Urothelium cell line (cell line): Measurements from ENCODE around the gene FRAS1.
A peak's percentile ranks its signal among the peaks of the same experiment; 100 is the strongest.
"Not testable (repeated sequence)": the region's sequence is repeated elsewhere in the genome, so short reads cannot be mapped to it uniquely, and the experiment has no call there.

Experiments
- DNase-seq: peaks from one replicate; pipeline ENCODE4 v3.0.0; 2011; ENCODE audit warnings: low spot score, mixed read lengths
- FAIRE-seq: peaks from 2 replicates; lab custom pipeline; 2011; peaks lifted over from hg19 to GRCh38; lab: Jason Lieb, UNC

FRAS1 gene

GRCh38 chr4:78481180-78481579, 424.1 kb downstream of the FRAS1 start:
- FAIRE-seq = no peak

GRCh38 chr4:78482281-78482680, 425.2 kb downstream of the FRAS1 start:
- DNase-seq (no peak), FAIRE-seq (no peak)

More at GRCh38 chr4:78481180-78481579, 424.1 kb downstream of the FRAS1 start:
- DNase-seq = no peak

- FAIRE-seq (no peak), DNase-seq (no peak)
Observed at GRCh38 chr4:78483811-78484210, 426.7 kb downstream of the FRAS1 start.

GRCh38 chr4:78484574-78484973, 427.5 kb downstream of the FRAS1 start:
- DNase-seq (no peak), FAIRE-seq (no peak)

- FAIRE-seq (no peak), DNase-seq (no peak)
Observed at GRCh38 chr4:78493731-78494130, 436.6 kb downstream of the FRAS1 start.

- DNase-seq (no peak), FAIRE-seq (no peak)
Observed at GRCh38 chr4:78496021-78496643, 439.0 kb downstream of the FRAS1 start.

GRCh38 chr4:78506260-78506659, 449.1 kb downstream of the FRAS1 start:
- not testable (repeated sequence) for FAIRE-seq

GRCh38 chr4:78509043-78509442, 451.9 kb downstream of the FRAS1 start:
- no peak for DNase-seq
- FAIRE-seq = no peak

More at GRCh38 chr4:78506260-78506659, 449.1 kb downstream of the FRAS1 start:
- DNase-seq = not testable (repeated sequence)

- DNase-seq (no peak), FAIRE-seq (no peak)
Observed at GRCh38 chr4:78510108-78510507, 453.0 kb downstream of the FRAS1 start.

- no peak for DNase-seq
- no peak for FAIRE-seq
Observed at GRCh38 chr4:78510681-78511080, 453.6 kb downstream of the FRAS1 start.

GRCh38 chr4:78512357-78512920, 455.3 kb downstream of the FRAS1 start:
- no peak for FAIRE-seq
- no peak for DNase-seq

GRCh38 chr4:78513411-78513975, 456.4 kb downstream of the FRAS1 start:
- FAIRE-seq (no peak), DNase-seq (no peak)

- FAIRE-seq (no peak), DNase-seq (peak; percentile 36)
Observed at GRCh38 chr4:78517050-78517652, 460.0 kb downstream of the FRAS1 start.

GRCh38 chr4:78518561-78518960, 461.4 kb downstream of the FRAS1 start:
- DNase-seq = no peak
- FAIRE-seq = no peak

GRCh38 chr4:78519962-78520361, 462.8 kb downstream of the FRAS1 start:
- no peak for FAIRE-seq
- no peak for DNase-seq

GRCh38 chr4:78520808-78521226, 463.7 kb downstream of the FRAS1 start:
- DNase-seq (no peak), FAIRE-seq (no peak)

- no peak for FAIRE-seq
- DNase-seq = no peak
Observed at GRCh38 chr4:78524009-78524408, 466.9 kb downstream of the FRAS1 start.

GRCh38 chr4:78525559-78525958, 468.4 kb downstream of the FRAS1 start:
- DNase-seq = no peak
- no peak for FAIRE-seq

GRCh38 chr4:78527103-78527502, 470.0 kb downstream of the FRAS1 start:
- DNase-seq = no peak
- FAIRE-seq = no peak

- FAIRE-seq = no peak
- DNase-seq = no peak
Observed at GRCh38 chr4:78527555-78527954, 470.4 kb downstream of the FRAS1 start.

GRCh38 chr4:78528327-78528726, 471.2 kb downstream of the FRAS1 start:
- DNase-seq (no peak), FAIRE-seq (no peak)
